Measurements from ENCODE around the gene FOXRED1.
"Not testable (repeated sequence)": the region's sequence is repeated elsewhere in the genome, so short reads cannot be mapped to it uniquely, and the experiment has no call there.

GRCh38 chr11:126308771-126309170 lies 39.8 kb downstream of the FOXRED1 start:
- TF ChIP-seq EZH2 (IDR thresholded peaks at IDR 0.05; ENCODE audit: borderline replicate concordance, low read length): not testable (repeated sequence)
- TF ChIP-seq, protein P1, sequence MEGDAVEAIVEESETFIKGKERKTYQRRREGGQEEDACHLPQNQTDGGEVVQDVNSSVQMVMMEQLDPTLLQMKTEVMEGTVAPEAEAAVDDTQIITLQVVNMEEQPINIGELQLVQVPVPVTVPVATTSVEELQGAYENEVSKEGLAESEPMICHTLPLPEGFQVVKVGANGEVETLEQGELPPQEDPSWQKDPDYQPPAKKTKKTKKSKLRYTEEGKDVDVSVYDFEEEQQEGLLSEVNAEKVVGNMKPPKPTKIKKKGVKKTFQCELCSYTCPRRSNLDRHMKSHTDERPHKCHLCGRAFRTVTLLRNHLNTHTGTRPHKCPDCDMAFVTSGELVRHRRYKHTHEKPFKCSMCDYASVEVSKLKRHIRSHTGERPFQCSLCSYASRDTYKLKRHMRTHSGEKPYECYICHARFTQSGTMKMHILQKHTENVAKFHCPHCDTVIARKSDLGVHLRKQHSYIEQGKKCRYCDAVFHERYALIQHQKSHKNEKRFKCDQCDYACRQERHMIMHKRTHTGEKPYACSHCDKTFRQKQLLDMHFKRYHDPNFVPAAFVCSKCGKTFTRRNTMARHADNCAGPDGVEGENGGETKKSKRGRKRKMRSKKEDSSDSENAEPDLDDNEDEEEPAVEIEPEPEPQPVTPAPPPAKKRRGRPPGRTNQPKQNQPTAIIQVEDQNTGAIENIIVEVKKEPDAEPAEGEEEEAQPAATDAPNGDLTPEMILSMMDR (IDR thresholded peaks at IDR 0.05; ENCODE audit: low read length): not testable (repeated sequence)

Measured in OCI-LY1 (cell line).